Measurements from ENCODE around the gene CACNA1C.

DNA sequence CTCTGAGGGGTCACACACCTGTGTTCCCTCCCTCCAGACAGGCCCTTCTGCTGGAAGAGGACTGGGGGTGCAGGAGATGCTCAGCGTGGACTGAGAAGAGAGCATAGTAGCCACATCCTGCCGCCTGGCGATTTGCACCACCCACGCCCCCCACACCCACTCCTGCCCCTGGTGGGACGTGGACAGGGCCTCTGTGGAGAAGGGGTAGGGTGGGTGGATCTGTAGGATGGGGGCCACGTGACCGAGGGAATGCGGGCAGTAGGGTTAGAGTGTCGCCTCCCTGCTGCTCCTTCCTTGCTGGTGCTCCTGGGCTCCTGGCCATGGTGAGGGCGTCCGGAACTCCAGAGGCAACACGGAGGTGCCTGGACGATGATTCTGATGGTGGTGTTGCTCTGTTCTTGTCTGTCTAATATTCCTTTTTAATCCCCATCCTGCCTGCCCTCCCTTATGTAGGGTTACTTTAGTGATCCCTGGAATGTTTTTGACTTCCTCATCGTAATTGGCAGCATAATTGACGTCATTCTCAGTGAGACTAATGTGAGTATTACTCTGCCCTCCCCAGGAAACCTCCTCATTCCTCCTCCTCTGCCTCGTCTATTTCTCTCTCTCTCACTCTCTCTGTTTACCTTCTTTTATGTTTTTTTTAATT lies 580.5 kb downstream of the CACNA1C start:
- TF ChIP-seq POLR2AphosphoS5 (IDR thresholded peaks at IDR 0.05): no peak
- TF ChIP-seq, protein P1, sequence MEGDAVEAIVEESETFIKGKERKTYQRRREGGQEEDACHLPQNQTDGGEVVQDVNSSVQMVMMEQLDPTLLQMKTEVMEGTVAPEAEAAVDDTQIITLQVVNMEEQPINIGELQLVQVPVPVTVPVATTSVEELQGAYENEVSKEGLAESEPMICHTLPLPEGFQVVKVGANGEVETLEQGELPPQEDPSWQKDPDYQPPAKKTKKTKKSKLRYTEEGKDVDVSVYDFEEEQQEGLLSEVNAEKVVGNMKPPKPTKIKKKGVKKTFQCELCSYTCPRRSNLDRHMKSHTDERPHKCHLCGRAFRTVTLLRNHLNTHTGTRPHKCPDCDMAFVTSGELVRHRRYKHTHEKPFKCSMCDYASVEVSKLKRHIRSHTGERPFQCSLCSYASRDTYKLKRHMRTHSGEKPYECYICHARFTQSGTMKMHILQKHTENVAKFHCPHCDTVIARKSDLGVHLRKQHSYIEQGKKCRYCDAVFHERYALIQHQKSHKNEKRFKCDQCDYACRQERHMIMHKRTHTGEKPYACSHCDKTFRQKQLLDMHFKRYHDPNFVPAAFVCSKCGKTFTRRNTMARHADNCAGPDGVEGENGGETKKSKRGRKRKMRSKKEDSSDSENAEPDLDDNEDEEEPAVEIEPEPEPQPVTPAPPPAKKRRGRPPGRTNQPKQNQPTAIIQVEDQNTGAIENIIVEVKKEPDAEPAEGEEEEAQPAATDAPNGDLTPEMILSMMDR (IDR thresholded peaks at IDR 0.05): no peak
- no peak for TF ChIP-seq POLR2A (IDR thresholded peaks at IDR 0.05; ENCODE audit: low read depth)
